Head of caudate nucleus (tissue), 42 donors: Measurements from ENCODE around the gene BACH2.
"Not testable (repeated sequence)": the region's sequence is repeated elsewhere in the genome, so short reads cannot be mapped to it uniquely, and the experiment has no call there.

Source experiments
- DNase-seq, 42 donors: peaks; one replicate each; pipeline versions ENCODE4 v3.0.0 to v3.0.0-alpha.2; 2020 to 2021; ENCODE audit warnings: mixed read lengths in 7 of 42
- intact Hi-C: fragments of 100-400 bp; cut with DNase I; formaldehyde crosslinking; loops from one replicate; pipeline ENCODE4 v1.15.0; 2022

Gene BACH2

GRCh38 chr6:90175627-90176538, 120.8 kb downstream of the BACH2 start:
- intact Hi-C loops, result no loop called here
- no peak for DNase-seq

- no peak for DNase-seq
- intact Hi-C loops, result no loop called here
Measured at GRCh38 chr6:90173262-90173925, 123.2 kb downstream of the BACH2 start.

GRCh38 chr6:90170601-90171000, 126.0 kb downstream of the BACH2 start:
- intact Hi-C loops, result no loop called here
- no peak for DNase-seq

DNA sequence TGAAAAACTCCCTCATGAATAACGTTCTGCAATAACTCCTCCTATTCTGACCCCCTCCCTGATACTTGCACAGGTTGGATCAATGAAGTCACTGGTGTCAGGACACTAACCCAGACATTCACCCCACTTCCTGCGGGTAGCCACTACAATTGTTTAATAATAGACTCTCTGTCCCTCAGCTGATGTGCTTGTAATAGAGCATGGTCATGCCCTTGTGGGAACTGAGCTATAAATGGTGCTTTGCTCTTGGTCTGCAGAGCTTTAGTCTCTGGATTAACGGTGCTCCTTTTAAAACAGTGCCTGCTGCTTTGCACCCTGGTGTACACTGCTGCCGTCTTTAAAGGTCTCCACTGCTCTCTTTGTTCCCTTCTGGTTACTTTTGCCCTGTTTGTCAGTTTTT, 127.3 kb downstream of the BACH2 start:
- DNase-seq, result peak in 1 of 42 donors; percentile 27
- intact Hi-C loops, result no loop called here

- DNase-seq, result no peak
- intact Hi-C loops, result no loop called here
Measured at GRCh38 chr6:90168693-90169131, 127.9 kb downstream of the BACH2 start.

DNA sequence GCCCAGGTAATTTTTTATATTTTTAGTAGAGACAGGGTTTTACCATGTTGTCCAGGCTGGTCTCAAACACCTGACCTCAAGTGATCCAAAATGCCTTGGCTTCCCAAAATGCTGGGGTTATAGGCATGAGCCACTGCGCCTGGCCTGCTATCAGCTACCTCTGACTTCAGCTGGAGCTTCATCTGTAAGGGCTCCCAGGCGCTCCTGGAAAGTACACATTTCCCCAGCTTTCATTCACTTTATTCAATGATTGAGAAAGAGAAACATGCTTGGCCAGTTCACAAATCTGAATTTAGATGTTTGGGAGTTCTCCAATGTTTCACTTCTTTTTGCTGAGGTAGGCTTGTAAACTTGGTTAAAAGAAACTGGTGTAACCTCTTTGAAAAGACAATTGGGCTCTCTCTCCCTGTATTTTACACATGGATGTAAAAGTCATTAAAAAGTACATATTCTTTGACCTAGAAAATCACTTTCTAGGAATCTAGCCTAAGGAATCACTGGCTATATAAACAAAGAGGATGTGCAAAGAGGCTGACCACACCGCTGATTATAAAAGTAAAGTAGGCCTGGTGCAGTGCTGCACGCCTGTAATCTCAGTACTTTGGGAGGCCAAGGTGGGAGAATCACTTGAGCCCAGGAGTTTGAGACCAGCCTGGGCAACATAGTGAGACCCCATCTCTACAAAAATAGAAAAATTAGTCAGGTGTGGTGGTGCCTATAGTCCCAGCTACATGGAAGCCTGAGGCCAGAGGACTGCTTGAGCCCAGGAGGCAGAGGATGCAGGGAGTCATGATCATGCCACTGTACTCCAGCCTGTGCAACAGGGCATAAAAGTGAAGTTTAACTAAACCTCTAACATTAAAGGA, 128.9 kb downstream of the BACH2 start:
- DNase-seq, result no peak
- intact Hi-C loops, result no loop called here

GRCh38 chr6:90166155-90166924, 130.3 kb downstream of the BACH2 start:
- DNase-seq, intact Hi-C loops: not testable (repeated sequence)

DNA sequence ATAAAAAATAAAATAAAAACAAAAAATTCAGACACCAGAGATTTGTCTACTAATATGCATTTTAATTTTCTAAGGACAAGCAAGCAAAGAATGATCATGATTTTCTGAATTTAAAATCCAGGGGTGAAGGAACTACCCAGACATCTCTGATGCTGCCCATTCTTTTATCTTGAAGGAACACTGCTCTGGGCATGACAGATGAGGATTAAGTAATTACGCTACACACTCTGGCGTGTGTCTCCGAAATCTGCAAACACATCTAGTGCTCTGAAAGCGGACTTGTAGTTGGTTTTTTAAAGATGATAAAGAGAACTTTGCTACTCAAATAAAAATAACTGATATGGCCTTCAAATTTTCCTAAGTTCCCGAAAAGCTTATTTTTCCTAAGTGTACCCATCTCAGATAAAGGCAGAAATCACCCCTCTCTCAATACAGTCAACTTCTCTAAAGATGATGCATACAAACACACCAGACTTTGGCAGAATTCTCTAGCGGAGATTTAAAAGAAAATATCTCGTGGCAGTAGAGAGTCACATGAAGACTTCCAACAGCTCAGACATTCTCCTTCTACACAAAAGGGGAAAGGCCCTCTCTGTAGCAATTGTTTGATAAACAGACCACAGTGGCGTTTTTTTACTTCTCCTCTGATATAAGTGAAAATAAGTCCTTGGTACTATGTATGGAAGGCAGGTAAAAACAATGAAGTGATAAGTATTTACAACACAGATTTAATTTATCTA, 133.8 kb downstream of the BACH2 start:
- DNase-seq, result no peak
- intact Hi-C loops, result no loop called here

DNA sequence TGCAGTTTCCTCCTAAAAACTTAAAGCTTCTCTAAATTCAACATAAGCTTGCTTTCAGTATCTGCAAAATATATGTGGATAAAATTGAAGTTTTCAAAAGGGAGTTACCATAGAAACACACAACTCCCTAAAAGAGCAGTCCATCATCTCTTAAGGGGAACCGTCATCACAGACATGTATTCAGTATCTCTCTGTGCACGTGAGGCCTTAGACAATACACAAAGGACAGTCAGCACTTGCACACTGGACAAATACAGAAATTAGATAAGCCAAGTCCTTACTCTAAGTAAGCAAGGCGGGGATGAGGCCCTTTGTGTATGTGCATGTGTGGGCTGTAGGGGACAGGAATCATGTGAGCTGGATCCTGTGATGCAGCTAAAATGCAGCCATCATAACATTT, 136.6 kb downstream of the BACH2 start:
- intact Hi-C loops, result no loop called here
- DNase-seq, result peak in 12 of 42 donors; percentile 10 to 56 (median 29)

DNA sequence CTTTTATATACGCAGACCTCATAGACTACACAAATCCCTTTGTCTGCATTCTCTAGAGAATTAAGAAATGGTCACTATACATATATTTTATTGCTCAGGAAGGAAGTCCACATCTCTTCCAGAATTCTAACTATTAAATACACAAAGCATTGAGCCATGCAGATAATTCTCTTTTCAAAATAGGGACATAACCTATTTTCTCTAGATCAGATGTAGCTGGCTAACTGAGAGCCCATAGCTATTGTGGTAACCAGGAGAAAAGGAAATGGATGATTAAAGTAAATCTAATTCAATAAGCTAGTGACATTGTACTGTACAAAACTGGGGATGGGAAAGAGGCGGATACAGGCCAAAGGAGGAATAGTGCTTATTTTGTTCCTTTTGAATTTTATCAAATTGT, 137.2 kb downstream of the BACH2 start:
- DNase-seq, result no peak
- intact Hi-C loops, result no loop called here

GRCh38 chr6:90158936-90159335, 137.7 kb downstream of the BACH2 start:
- DNase-seq, result no peak
- intact Hi-C loops, result no loop called here

DNA sequence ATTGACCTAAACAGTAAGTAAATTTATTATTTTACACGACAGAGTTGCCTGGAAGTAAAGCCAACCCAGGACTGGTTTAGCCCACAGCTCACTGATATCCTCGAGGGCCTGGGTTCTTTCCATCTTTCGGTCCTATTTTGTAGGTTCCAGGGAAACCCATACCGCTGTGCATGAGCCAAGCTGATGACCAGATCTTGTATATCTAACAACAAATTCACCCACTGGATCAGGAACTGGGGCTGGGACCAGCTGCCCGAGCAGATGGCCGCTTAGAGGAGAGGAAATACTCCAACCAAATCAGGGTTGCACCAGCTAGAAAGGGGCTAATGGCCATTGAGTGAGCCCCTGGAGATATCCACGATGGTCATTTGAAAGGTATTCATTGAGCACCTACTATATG, 139.2 kb downstream of the BACH2 start:
- intact Hi-C loops, result no loop called here
- DNase-seq, result no peak

GRCh38 chr6:90156861-90157260, 139.8 kb downstream of the BACH2 start:
- DNase-seq, result peak in 21 of 42 donors; percentile 5 to 83 (median 35)
- intact Hi-C loops, result no loop called here

DNA sequence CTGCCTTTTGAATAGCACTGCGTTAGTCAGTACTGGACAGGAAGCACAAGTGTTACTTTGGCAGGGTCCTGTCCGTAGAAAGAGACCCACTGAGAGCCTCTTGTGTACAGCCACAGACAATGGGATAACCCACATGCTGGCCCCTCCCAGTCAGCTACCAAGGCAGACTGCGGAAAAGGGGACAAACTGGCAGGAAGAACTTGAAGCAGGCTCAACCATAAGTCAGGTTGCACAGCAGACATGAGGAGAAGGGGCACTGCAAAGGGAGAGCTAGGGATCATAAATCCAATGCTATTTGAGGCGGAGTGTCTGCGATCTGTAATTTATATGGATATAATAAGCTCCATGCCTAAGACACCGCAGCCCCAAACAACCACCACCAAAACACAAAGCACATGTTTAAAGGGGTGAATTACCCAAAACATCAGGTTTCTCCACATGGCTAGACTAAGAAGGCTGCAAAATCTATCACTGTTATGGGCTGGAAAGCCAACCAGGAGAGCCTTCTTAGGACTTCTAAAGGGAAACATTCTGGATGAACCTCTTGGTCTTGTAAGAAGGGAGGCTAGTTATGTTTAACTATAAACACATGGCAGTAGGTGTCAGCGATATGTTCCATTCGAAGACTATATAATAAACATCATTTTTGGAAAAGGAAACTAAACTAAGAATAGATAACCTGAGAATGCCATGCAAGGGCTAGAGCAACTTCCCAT, 141.7 kb downstream of the BACH2 start:
- DNase-seq, result peak in 18 of 42 donors; percentile 10 to 67 (median 32)
- intact Hi-C loops, result no loop called here

DNA sequence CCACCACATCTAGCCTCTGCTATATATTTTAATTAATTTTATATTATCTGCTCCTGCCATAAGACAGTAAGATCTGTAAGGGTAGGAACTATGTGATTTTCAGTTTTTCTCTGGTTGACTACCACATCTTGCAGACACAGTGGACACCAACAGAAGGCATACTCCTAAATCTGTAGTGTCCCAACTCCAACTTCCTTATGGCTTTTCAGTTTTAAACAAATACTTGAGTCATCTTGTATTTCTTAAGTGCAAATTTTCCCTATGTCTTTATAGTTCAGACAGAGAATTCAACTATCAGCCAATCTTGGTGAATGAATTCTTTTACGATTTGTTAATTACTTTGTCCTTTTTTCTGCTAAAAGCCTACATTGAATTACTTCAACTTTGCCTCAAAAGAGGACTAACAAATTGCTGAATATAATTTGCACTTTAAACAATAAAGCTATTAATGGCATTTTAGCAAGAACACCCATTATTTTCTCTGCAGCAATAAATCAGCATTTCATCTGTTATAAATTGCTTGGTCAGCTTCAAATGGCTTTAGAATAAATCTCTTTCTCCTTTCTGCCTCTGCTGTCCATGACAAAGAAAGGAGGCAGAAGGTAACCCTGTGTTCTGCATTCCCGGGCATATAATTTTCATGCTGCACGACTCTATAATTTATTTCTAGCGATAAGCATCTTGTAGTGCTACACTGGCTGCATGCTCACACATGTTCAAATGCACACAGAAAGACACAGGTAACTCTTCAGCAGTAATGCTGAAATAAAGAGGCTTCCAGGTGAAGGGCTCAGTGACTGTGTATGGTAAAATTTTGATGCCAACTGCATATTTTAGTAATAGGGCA, 144.8 kb downstream of the BACH2 start:
- intact Hi-C loops, result no loop called here
- DNase-seq, result no peak

GRCh38 chr6:90149280-90149679, 147.4 kb downstream of the BACH2 start:
- intact Hi-C loops, result no loop called here
- no peak for DNase-seq

DNA sequence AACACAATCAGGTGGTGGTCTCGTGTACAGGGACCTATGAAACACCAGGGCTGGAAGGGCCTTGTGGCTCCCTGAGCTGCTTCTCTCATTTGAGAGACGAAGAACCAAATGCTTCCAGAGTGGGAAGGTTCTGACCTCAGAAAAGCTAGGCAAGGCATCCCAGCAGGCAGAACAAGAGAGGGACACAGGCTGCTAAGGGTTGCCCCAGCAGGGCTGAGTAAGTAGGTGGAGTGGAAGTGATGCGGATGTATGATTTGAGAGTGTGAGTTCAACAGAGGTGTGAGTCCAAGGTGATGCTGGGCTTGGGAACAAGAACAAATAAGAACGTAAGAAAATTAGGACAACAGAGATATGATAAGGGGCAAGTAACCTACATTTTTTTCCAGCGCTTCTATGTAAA, 147.8 kb downstream of the BACH2 start:
- intact Hi-C loops, result no loop called here
- DNase-seq, result no peak
